Naive B cell (primary cell): ENCODE data around the gene PLEKHM2. TPM values are rescaled to one million over a fixed set of nuclear protein-coding genes. Genes with fewer than 3 reads are reported as not detected.

Source experiments
- ATAC-seq, 2 donors: fragments of 150-1000 bp; cut with Tn5 transposase; 2 replicates each; pipeline ENCODE4 v1.10.0; 2021; ENCODE audit warnings: low read depth in 2 of 2, mild to moderate bottlenecking in 2 of 2, moderate library complexity in 2 of 2
- DNase-seq: peaks from one replicate; pipeline ENCODE4 v3.0.0; 2022
- H3K27ac Mint-ChIP-seq, 6 donors: one replicate each; pipeline ENCODE4 v1.8.0; 2020 to 2022; ENCODE audit warnings: mild to moderate bottlenecking in 6 of 6, mixed read lengths in 6 of 6, moderate library complexity in 5 of 6, inconsistent platforms in 2 of 6
- H3K27me3 Mint-ChIP-seq, 3 donors: one replicate each; pipeline ENCODE4 v1.8.0; 2021 to 2022; ENCODE audit warnings: mixed read lengths in 3 of 3, mild to moderate bottlenecking in 1 of 3
- H3K36me3 Mint-ChIP-seq, 2 donors: one replicate each; pipeline ENCODE4 v1.8.0; 2020 to 2022; ENCODE audit warnings: mixed read lengths in 2 of 2, inconsistent platforms in 1 of 2, mild to moderate bottlenecking in 1 of 2
- H3K4me1 Mint-ChIP-seq, 3 donors: one replicate each; pipeline ENCODE4 v1.8.0; 2020 to 2022; ENCODE audit warnings: mixed read lengths in 3 of 3, inconsistent platforms in 1 of 3, mild to moderate bottlenecking in 1 of 3, moderate library complexity in 1 of 3
- H3K4me3 Mint-ChIP-seq, 8 donors: one replicate each; pipeline ENCODE4 v1.8.0; 2020 to 2022; ENCODE audit warnings: mild to moderate bottlenecking in 8 of 8, mixed read lengths in 8 of 8, moderate library complexity in 8 of 8, inconsistent platforms in 2 of 8
- H3K9me3 Mint-ChIP-seq, 7 donors: one replicate each; pipeline ENCODE4 v1.8.0; 2020 to 2022; ENCODE audit warnings: mixed read lengths in 7 of 7, mild to moderate bottlenecking in 5 of 7, inconsistent platforms in 2 of 7, moderate library complexity in 1 of 7
- polyA plus RNA-seq, 6 donors: library from polyadenylated mRNA; unstranded; fragments of 300-500 nt; fragmentation: Illumina TruSeq; gene quantifications; one replicate each; pipeline ENCODE4 v1.2.3, GENCODE V29; 2021; ENCODE audit warnings: low read depth in 6 of 6

Gene PLEKHM2
- polyA plus RNA-seq, 6 donors from 2014 or later: 1.9 to 13.7 (median 8.9) TPM

DNA sequence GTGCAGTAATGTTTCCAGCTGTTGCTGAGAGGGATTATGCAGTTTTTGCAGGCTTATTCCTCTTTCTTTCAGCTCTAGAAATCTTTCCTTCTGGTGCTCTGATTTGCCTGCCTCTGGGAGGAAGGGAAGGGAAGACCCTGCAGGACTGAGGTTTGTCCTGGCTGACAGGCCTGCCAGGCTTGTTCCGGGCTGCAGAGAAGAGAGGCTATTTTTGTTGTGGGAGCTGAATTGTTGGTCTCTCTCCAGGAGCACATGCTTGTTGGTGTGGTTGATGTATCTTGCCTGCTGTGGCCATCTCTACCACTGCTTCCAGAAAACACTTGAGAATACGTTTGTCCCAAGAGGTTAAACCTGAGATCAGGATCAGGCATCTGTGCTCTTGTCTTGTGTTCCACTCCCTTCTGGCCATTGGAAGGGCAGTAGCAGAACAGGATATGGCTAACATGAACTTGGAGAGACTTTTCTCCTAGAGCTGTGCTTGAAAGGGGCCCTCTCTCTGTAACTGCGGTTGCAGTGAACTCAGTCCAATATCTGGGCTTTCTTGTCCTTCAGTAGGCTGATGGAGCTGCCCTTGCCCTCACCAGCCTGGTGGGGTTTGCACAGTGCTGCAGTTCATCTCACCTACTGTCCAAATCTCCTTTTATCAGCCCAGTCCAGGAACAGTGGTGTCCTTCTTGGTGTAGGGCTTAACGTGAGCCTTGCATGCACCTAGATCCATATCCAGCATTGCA lies 30.5 kb downstream of the PLEKHM2 start:
- H3K4me1 Mint-ChIP-seq: peaks cover 8 to 15% (median 13%) of the 10 kb centered on the region in 3 donors
- peak overlapping the region in 1 of 8 donors; percentile 52 for H3K4me3 Mint-ChIP-seq
- H3K27me3 Mint-ChIP-seq: no peaks in the 10 kb centered on the region
- no peak for ATAC-seq
- H3K9me3 Mint-ChIP-seq: no peaks in the 10 kb centered on the region
- no peak for DNase-seq
- peak overlapping the region in 2 of 6 donors; percentile 19 to 47 for H3K27ac Mint-ChIP-seq
- peaks cover 1 to 3% of the 10 kb centered on the region in 2 donors for H3K36me3 Mint-ChIP-seq

- Mint-ChIP-seq H3K36me3 (peaks cover 5 to 7% of the 10 kb centered on the region in 2 donors), H3K4me1 (peaks cover 3 to 8% (median 7%) of the 10 kb centered on the region in 3 donors)
These were observed 33.5 kb downstream of the PLEKHM2 start for GRCh38 chr1:15717418-15718125.

GRCh38 chr1:15718199-15718601 lies 34.1 kb downstream of the PLEKHM2 start:
- Mint-ChIP-seq H3K36me3 (peaks cover 5 to 7% of the 10 kb centered on the region in 2 donors), H3K27me3 (no peaks in the 10 kb centered on the region), H3K4me3 (no peak overlapping the region), H3K4me1 (peaks cover 3 to 8% (median 5%) of the 10 kb centered on the region in 3 donors), H3K9me3 (no peaks in the 10 kb centered on the region), H3K27ac (peak overlapping the region in 2 of 6 donors; percentile 47 to 49)
- DNase-seq: no peak
- no peak for ATAC-seq

More at GRCh38 chr1:15717418-15718125, 33.5 kb downstream of the PLEKHM2 start:
- peak overlapping the region in 2 of 6 donors; percentile 24 to 49 for H3K27ac Mint-ChIP-seq
- H3K9me3 Mint-ChIP-seq: no peaks in the 10 kb centered on the region
- no peaks in the 10 kb centered on the region for H3K27me3 Mint-ChIP-seq
- no peak overlapping the region for H3K4me3 Mint-ChIP-seq
- no peak for ATAC-seq
- DNase-seq: no peak

DNA sequence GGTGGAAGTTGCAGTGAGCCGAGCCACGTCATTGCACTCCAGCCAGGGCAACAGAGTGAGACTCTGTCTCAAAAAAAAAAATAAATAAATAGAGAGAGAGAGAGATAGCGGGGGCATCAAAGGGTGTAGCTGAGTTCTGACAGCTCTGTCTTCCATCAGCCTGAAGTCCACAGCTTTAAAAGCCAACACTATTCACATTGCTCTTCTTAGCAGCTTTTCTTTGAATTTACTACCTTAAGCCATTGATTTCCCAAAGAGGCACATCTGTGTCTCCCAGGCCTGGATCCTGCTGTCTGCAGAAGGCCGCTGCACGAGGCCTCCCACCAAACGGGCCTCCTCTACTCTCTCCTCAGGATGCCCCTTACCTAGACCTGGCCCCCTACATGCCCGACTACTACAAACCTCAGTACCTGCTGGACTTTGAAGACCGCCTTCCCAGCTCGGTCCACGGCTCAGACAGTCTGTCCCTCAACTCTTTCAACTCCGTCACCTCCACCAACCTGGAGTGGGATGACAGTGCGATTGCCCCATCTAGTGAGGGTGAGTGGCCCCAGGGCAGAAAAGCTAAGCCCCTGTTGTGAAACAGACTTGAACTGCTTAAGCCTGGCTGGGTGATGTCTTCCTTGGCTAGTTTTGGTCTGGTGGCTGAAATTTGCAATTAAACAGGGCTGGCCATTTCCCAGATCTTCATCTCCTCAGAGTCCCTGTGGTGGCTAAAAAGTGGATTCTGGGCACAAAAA lies 35.4 kb downstream of the PLEKHM2 start:
- no peak for DNase-seq
- Mint-ChIP-seq H3K4me1 (peaks cover 0 to 2% (median under 1%) of the 10 kb centered on the region in 3 donors), H3K4me3 (no peak overlapping the region), H3K27ac (peak overlapping the region in 4 of 6 donors; percentile 42 to 85 (median 64)), H3K36me3 (peaks cover 5 to 7% of the 10 kb centered on the region in 2 donors), H3K27me3 (no peaks in the 10 kb centered on the region), H3K9me3 (no peaks in the 10 kb centered on the region)
- no peak for ATAC-seq

DNA sequence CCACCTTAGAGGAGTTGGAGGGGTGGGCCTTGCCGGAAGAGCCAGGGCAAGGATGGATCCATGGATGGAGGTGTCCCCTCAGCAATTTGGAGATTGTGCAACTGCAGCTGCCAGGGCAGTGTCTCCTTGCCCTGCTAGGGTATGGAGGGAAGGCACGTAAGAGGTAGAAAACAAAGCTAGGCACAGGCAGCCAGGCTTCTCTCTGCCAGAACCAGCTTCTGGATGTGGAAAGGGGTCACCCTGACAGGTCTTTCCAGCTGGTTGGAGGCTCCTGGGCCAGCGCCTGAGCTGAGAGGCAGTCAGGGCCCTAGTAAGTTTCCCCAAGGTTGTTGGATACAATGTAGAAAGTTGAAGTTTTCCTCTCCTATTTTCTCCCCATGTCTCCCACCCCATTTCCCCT lies 36.7 kb downstream of the PLEKHM2 start:
- no peaks in the 10 kb centered on the region for H3K27me3 Mint-ChIP-seq
- no peak for ATAC-seq
- peaks cover 5 to 7% of the 10 kb centered on the region in 2 donors for H3K36me3 Mint-ChIP-seq
- no peaks in the 10 kb centered on the region for H3K9me3 Mint-ChIP-seq
- DNase-seq: no peak
- H3K27ac Mint-ChIP-seq: peak overlapping the region in 1 of 6 donors; percentile 47
- H3K4me1 Mint-ChIP-seq: peaks cover 0 to 4% (median 0%) of the 10 kb centered on the region in 3 donors
- no peak overlapping the region for H3K4me3 Mint-ChIP-seq

- H3K9me3 Mint-ChIP-seq: peaks cover 0 to 1% (median 0%) of the 10 kb centered on the region in 7 donors
- peaks cover 5 to 12% of the 10 kb centered on the region in 2 donors for H3K36me3 Mint-ChIP-seq
- H3K4me3 Mint-ChIP-seq: no peak overlapping the region
- no peak for ATAC-seq
- H3K4me1 Mint-ChIP-seq: peaks cover 0 to 4% (median 0%) of the 10 kb centered on the region in 3 donors
- peak overlapping the region in 1 of 6 donors; percentile 51 for H3K27ac Mint-ChIP-seq
- no peak for DNase-seq
- H3K27me3 Mint-ChIP-seq: no peaks in the 10 kb centered on the region
These were observed 38.3 kb downstream of the PLEKHM2 start for GRCh38 chr1:15722411-15722810.

- Mint-ChIP-seq H3K27ac (no peak overlapping the region), H3K4me1 (peaks cover 0 to 4% (median 0%) of the 10 kb centered on the region in 3 donors), H3K9me3 (peaks cover 0 to 1% (median 0%) of the 10 kb centered on the region in 7 donors), H3K36me3 (peaks cover 5 to 15% of the 10 kb centered on the region in 2 donors), H3K4me3 (no peak overlapping the region), H3K27me3 (no peaks in the 10 kb centered on the region)
- DNase-seq: no peak
- ATAC-seq: no peak
These were observed 38.9 kb downstream of the PLEKHM2 start for GRCh38 chr1:15722836-15723532.

DNA sequence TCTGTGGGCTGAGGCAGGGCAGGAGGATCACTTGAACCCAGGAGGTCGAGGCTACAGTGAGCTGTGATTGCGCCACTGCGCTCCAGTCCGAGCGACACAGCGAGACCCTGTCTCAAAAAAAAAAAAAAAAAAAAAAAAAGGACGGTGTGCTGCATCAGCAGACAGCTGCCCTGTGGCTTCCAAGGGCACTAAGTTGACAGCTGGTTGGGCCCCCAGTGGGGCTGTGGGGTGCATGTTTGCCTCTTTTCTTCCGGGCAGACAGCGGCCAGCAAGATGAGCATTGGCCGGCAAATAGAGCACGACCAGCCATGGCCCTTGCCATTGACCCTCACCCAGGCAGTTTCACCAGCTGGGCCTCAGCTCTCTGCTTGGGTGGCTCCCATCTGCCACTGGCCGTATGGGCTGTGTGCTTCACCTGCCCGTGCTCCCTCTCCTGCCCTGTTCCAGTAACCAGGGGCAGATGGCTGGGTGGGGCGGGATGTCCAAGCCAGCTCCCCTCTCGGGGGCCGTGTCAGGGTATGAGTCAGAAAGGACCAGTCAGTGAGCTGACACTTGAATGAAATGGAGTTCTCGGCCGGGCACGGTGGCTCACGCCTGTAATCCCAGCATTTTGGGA lies 39.6 kb downstream of the PLEKHM2 start:
- DNase-seq: no peak
- Mint-ChIP-seq H3K27me3 (no peaks in the 10 kb centered on the region), H3K27ac (no peak overlapping the region), H3K9me3 (peaks cover 0 to 1% (median 0%) of the 10 kb centered on the region in 7 donors), H3K4me3 (no peak overlapping the region), H3K4me1 (peaks cover 0 to 4% (median 0%) of the 10 kb centered on the region in 3 donors), H3K36me3 (peaks cover 5 to 15% of the 10 kb centered on the region in 2 donors)
- ATAC-seq: no peak

DNA sequence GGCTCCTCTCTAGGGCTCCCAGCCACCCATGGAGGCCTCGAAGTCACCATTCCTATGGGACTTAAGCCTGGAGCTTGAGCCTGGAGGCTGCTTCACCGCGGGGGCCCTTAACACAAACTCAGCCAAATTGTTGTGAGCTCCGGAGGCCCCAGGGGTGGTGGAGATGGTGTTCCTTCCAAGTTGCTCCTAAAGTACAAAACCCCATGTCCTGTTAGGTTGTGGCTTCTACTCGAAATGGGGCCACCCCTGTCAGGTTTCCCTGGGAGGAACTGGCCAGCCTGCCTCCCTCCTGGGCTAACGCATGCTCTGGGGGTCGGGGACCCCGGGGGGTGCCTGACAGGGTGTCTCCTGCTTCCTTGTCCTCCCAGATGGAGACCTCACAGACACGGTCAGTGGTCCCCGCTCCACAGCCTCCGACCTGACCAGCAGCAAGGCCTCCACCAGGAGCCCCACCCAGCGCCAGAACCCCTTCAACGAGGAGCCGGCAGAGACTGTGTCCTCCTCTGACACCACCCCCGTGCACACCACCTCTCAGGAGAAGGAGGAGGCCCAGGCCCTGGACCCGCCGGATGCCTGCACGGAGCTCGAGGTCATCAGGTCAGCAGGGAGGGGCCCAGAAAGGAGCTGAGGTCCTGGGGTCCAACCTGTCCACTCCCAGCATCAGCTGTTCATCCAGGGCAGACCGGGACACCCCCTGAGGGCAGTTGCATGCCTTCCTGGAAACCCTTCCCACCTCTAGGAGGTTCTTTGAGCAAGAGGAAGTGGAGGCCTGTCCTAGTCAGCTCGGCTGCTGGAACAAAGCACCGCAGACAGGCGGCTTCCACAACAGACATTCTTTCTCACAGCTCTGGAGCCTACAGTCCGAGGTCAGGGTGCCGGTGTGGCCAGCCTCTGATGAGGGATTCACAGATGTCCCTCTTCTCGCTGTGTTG lies 41.1 kb downstream of the PLEKHM2 start:
- H3K9me3 Mint-ChIP-seq: peaks cover 0 to 1% (median 0%) of the 10 kb centered on the region in 7 donors
- H3K27me3 Mint-ChIP-seq: no peaks in the 10 kb centered on the region
- H3K4me1 Mint-ChIP-seq: peaks cover 0 to 4% (median 0%) of the 10 kb centered on the region in 3 donors
- H3K27ac Mint-ChIP-seq: peak overlapping the region in 1 of 6 donors; percentile 11
- H3K36me3 Mint-ChIP-seq: peaks cover 0 to 8% of the 10 kb centered on the region in 2 donors
- no peak for ATAC-seq
- no peak for DNase-seq
- H3K4me3 Mint-ChIP-seq: no peak overlapping the region

DNA sequence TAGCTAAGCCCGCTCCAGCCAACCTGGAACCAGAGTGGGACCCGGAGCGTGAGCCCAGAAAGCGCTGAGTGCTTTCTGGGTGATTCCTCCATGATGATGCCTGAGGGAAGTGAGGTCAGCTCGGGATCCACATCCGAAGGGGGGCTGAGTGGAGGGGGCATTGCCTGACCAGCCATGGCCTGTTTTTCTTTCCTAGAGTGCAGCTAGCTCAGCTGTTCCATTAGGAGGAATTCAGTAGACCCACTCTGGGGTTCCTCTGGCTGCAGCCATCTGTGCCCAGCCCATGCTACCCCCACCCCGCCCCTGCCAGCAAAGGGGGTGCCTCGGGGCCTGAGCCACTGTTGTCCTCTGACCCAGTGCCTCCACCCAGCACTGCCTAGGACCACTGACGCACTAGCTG lies 42.4 kb downstream of the PLEKHM2 start:
- Mint-ChIP-seq H3K27ac (peak overlapping the region in 1 of 6 donors; percentile 66), H3K4me1 (peaks cover 0 to 4% (median 0%) of the 10 kb centered on the region in 3 donors), H3K36me3 (peaks cover 0 to 8% of the 10 kb centered on the region in 2 donors)

GRCh38 chr1:15727021-15727420 lies 42.9 kb downstream of the PLEKHM2 start:
- DNase-seq (no peak), ATAC-seq (no peak)
- Mint-ChIP-seq H3K4me1 (peaks cover 0 to 4% (median 0%) of the 10 kb centered on the region in 3 donors), H3K9me3 (peaks cover 0 to 1% (median 0%) of the 10 kb centered on the region in 7 donors), H3K27me3 (no peaks in the 10 kb centered on the region), H3K36me3 (peaks cover 0 to 8% of the 10 kb centered on the region in 2 donors), H3K27ac (no peak overlapping the region), H3K4me3 (no peak overlapping the region)

More for the DNA sequence above, 42.4 kb downstream of the PLEKHM2 start:
- ATAC-seq (no peak), DNase-seq (no peak)
- Mint-ChIP-seq H3K27me3 (no peaks in the 10 kb centered on the region), H3K4me3 (no peak overlapping the region), H3K9me3 (peaks cover 0 to 1% (median 0%) of the 10 kb centered on the region in 7 donors)
